UCSD-AML1 (cell line): ENCODE measurements around the gene OR9G4.
A peak's percentile ranks its signal among the peaks of the same experiment; 100 is the strongest.

ENCODE experiments used
- DNase-seq: peaks from one replicate; lab custom pipeline; 2025; ENCODE audit not compliant: unreplicated experiment; lab: John Stamatoyannopoulos, UW

Gene OR9G4

DNA sequence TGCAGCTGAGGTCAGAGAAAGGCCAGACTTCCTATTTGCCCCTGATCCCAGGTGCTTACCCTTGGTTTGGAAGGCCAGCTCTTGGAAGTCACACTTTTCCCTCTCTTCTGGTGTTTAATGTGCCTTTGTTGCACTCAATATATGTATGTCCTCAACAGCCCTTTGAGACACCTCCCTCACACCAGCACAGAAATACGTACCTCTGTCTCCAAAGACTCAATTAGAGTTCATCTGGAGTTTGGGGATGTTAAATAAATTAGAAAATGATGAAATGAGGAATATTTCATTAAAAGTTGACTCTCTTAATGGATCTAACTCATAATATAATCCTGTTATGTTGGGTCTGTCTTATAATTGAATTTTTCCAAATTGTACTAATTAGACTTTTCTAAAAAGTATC lies at the start of gene OR9G4:
OR9G4 (minus strand) TSS at position 101 of the 400 bp plus-strand sequence. CDS start 4,931 bp downstream, outside the sequence.
- no peak for DNase-seq

DNA sequence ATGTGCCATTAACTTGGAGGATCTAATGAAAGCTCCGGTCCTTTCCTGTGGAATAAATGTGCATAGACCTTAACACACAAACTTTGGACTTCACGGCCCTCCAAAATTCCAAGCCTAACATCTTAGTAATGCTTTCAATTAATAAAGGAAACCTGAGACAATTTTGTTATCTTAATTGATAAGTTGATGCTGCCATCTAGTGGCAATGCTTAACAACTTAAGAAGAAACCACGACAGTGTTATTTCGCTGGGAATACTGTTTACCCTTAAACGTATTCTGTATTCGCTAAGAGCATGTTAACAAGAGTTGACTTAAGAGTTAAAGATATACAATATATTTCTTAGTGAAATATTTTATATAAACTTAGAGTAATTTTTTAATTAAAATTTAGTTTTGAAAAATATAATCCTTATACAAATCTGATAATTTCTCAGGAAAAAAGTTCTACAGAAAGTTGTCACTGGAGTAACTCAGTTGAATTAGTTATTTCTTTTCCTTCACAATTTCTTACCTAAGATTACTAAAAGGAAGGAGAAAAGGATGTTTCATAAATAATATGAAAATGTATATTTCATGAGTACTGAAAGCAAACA lies 35.0 kb upstream of the OR9G4 start:
- no peak for DNase-seq

DNA sequence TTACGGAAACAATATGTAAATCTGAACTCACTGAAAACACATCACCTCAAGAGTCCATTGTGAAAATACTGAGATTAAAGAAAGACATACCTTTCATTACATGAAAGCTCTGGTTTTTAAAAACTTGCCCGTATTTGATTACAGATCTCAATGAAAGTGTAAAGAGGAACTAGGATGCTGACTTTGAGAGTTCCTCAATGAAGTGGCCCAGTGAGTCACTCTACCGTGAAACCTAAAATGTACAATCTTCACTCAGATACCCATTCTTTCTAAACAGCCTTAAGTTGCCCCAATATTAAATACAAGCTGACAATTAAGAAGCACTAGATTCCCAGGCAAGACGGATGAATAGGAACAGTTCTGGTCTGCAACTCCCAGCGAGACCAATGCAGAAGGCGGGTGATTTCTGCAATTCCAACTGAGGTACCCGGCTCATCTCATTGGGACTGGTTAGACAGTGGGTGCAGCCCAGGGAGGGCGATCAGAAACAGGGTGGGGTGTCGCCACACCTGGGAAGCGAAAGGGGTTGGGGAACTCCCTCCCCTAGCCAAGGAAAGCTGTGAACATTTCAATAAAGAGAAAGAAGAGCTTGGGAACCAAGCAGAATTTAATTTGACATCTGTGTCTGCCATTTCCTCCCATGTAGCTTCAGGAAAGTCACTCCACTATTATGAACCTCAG lies 33.8 kb upstream of the OR9G4 start:
- DNase-seq = no peak

DNA sequence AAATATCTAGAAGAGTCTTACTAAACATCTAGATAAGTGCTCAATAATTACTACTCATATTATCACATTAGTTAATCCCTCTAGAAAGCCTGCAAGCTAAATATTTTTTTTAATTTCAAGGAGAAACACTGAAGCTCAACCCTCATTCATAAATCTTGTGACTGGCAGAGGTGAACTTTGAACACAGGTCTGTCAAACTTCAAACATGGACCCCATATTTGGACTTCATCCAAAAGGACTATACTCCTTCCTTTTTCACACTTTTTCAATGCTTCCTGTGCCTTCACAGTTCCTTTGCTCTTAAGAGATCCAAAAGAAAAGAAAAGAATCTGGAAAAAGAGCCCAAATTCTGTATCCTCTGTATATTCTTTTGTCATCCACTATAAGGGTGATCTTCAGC lies 28.3 kb upstream of the OR9G4 start:
- no peak for DNase-seq

DNA sequence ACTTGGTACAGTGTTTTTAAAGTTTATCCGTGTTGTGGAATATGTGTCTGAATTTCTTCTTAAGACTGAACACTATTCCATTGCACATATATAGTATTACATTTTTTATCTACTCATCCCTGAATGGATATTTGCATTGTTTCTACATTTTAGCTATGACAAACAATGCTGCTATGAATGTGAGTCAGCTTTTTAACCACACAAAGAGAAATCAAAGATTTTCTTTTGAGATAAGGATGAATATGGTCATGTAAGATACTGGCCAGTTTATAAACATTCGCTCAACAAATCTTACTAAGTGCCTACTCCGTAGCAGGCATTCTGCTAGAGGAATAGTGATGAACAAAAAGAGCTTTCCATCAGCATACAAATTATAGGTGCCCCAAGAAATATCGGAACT lies 16.5 kb upstream of the OR9G4 start:
- no peak for DNase-seq

DNA sequence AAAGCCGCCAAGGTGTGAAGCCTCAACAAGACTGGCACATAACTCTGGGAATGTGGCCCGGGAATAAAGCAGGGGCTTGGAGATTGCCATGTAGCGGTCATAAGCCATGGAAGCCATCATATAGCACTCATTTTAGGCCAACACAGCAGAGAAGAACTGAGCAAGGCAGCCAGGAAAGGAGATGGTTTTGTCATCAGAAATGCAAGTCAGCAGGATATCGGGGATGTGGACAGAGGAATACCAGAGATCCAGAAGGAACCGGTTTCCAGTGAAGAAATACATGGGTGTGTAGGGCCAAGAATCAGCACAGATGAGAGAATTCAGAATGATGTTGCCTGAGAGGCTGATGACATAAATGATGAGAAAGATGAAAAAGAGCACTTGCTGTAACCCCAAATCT lies 3.0 kb upstream of the OR9G4 start:
- DNase-seq = no peak

DNA sequence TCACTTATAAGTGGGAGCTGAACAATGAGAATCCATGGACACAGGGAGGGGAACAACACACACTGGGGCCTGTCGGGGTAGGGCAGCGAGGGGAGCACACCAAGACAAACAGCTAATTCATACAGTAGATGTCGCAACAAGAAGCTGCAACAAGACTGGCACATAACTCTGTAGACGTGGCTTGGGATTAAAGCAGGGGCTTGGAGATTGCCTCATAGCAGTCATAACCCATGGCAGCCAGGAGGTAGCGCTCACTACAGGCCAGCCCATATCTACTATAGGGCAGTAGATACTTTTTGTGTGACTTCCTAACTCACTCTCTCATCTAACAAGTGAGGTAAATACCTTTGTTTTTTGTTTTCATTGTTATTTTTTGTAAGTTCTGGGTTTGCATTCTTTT lies 1.7 kb upstream of the OR9G4 start:
- DNase-seq = no peak

DNA sequence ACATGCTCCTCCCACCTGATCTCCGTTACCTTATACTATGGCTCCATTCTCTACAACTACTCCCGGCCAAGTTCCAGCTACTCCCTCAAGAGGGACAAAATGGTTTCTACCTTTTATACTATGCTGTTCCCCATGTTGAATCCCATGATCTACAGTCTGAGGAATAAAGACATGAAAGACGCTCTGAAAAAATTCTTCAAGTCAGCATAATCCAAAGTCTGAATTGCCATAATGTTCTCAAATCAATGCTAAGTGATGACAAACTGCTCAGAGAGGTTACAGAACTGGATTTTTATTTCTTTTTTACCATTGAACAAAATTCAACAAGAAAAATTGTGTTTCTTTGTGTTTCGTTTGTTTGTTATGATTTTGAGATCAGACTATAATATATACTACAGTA lies 7.6 kb downstream of the OR9G4 start:
- no peak for DNase-seq

DNA sequence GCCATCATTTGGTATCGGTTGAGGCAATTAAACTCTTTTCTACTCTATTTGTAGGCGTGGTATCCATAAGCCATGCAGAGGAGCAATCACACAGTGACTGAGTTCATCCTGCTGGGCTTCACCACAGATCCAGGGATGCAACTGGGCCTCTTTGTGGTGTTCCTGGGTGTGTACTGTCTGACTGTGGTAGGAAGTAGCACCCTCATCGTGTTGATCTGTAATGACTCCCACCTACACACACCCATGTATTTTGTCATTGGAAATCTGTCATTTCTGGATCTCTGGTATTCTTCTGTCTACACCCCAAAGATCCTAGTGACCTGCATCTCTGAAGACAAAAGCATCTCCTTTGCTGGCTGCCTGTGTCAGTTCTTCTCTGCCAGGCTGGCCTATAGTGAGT lies 8.4 kb downstream of the OR9G4 start:
- DNase-seq = no peak

DNA sequence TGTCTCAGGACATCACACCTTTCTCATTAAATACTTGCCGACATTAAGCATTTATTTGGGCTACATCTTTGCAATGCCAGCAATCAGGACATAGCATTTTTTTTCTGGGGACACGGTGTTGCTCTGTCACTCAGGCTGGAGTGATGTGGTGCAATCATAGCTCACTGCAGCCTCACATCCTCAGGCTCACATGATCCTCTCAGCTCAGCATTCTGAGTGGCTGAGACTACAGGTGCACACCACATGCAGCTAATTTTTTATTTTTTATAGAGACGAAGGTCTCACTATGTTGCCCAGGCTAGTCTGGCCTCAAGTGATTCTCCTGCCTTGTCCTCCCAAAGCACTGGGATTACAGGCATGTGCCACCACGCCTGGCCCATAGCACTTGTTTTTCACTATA lies 28.0 kb downstream of the OR9G4 start:
- no peak for DNase-seq

DNA sequence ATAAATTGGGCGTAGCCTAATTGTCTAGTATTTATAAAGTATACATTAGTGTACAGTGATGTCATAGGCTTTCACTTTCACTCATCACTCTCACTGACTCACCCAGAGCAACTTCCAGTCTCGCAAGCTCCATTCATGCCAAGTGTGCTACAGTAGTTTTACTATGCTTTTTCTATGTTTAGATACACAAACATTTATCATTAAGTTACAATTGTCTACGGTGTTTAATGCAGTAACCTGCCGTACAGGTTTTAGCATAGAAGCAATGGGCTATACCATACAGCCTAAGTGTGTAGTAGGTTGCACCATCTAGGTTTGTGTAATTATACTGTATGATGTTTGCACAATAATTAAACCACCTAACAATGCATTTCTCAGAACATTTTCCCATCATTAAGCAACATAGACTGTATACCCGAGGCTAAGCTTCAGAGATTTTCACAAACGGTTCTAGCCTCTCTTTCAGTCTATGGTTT lies 32.1 kb downstream of the OR9G4 start:
- no peak for DNase-seq

DNA sequence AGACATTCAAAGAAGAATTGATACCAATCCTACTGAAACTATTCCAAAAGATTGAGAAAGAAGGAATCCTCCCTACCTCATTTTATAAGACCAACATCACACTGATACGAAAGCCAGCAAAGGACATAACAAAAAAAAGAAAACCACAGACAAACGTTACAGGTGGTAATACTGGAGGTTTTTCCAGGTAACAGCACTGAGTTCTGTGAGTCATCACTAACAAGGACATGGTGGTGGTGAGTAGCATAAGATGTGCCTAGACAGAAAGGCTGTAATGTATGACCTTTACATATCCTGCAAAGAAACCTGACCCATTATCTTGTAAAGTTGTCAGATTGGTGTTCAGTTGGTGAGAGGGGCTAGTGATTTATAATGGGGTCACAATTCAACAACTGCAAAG lies 34.3 kb downstream of the OR9G4 start:
- no peak for DNase-seq

DNA sequence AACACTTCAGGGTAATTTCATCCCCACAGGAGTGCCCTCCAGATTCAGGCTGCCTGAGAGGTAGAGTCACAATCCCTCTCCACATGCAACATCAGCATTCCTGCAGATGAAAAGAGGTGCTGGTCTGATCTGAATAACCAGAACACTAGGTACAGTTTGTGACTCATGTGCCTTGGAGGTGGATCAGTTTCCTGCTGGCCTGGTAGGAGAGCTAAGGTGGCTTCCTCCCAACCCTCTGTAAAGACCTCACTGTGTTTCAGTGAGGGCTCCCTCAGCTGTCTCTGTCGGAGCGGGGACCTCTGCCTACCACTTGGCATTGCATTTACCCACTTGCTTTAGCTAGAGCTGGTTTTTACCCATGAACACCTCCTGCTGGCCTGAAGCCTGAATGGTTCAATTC lies 42.0 kb downstream of the OR9G4 start:
- DNase-seq = peak; percentile 8

DNA sequence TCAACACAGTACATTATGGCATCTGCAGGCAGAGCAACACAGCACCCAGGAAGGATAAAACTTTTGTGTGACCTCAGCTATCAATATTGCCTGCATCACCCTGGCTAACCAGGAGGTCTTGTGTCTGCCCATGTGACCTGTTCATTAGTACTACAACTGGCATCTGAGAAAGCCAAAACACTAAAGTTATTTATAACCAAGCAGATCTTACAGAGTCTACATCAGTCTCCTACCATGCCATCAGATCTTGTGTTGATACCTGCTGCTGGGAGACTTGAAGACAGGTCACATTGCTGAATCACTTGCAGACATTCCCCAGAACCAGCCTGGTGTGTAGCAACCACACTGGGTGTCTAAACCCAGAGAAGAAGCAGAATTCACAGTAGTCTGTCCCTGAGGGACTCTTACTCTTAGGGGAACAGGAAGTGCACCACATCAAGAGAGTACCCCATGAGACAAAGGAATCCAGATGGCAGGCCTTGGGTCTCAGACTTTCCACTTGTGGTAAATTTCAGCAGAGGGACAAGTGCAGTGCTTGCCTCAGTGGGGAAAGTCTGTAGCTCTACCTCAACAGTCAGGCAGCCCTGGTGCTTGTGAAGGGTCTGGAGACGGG lies 42.6 kb downstream of the OR9G4 start:
- DNase-seq = peak; percentile 8

DNA sequence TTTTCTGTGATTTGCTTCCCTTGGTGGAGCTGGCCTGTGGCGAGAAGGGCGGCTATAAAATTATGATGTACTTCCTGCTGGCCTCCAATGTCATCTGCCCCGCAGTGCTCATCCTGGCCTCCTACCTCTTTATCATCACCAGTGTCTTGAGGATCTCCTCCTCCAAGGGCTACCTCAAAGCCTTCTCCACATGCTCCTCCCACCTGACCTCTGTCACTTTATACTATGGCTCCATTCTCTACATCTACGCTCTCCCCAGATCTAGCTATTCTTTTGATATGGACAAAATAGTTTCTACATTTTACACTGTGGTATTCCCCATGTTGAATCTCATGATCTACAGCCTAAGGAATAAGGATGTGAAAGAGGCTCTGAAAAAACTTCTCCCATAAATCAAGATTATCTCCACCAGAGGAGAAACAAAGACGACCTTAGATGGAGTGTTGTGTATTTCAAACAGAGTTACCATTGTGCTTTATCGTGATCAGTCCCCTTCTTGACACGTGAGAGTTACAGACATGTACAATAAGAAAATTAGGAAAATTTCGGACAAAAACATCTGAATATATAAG lies 47.5 kb downstream of the OR9G4 start:
- DNase-seq = no peak

DNA sequence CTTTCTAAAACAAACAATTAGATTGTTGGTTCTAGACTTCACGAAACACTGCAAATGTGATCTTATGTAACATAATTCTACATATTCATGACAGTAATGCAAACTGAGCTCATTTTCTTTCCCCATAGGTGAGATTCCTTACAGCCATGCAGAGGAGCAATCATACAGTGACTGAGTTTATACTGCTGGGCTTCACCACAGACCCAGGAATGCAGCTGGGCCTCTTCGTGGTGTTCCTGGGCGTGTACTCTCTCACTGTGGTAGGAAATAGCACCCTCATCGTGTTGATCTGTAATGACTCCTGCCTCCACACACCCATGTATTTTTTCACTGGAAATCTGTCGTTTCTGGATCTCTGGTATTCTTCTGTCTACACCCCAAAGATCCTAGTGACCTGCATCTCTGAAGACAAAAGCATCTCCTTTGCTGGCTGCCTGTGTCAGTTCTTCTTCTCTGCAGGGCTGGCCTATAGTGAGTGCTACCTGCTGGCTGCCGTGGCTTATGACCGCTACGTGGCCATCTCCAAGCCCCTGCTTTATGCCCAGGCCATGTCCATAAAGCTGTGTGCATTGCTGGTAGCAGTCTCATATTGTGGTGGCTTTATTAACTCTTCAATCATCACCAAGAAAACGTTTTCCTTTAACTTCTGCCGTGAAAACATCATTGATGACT lies 48.1 kb downstream of the OR9G4 start:
- DNase-seq = peak; percentile 8

DNA sequence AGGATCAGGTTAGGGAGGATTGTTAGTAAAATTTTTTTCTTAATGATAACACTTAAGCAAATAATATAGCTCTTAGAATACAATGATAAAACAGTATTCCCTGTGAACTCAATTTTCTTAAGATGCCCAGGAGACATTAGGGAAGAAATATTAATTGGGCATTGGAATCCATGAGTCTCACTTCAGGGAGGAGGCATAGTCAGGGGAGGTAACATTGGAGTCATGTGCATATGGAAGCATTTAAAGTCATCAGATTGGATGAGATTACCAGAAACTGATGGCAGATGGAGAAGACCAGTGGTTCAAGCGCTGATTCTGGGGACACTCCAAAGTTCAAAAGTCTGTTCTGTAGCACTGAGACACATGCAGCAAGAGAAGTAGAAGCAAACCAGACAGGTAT lies 49.7 kb downstream of the OR9G4 start, which contains the start of gene OR9G1:
OR9G1 (plus strand) TSS at position 301 of the 400 bp plus-strand sequence. CDS start 1,293 bp downstream, outside the sequence.
- no peak for DNase-seq

DNA sequence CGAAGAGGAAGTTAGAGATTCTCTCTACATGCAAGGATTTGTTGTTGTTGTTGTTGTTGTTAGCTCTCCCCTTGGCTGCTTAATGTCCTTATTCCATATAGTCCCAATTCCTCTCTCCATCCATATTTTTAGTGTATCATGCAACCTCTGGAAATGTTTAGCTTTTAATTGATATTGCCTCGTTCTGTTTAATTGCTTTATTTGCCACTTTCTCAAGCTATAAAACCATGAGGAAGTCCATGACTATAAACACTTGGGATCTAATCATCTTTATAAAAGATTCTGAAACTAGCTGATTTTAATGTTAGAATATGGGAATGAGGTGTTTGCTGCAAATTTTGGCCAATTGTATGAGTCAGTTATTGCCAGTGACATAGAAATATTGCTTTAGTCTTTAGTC lies 55.1 kb downstream of the OR9G4 start:
- DNase-seq = no peak
